OCI-LY1 (cell line): ENCODE measurements around the gene ZSWIM8.

Experiments
- EZH2 ChIP-seq: fragments of 200-600 bp; sonication (generic), shearing (Covaris generic); IDR thresholded peaks from 2 replicates; pipeline ENCODE4 v1.8.0; 2017; ENCODE audit warnings: borderline replicate concordance, mixed run types, mild to moderate bottlenecking, antibody characterized with exemption, low read length, moderate library complexity, mixed read lengths
- TF ChIP-seq, protein P1 (sequence below): fragments of 200-600 bp; sonication (generic), shearing (Covaris generic); IDR thresholded peaks from 2 replicates; pipeline ENCODE4 v1.5.1; 2017; ENCODE audit warnings: mild to moderate bottlenecking, antibody characterized with exemption, low read length, moderate library complexity, mixed read lengths

- TF ChIP-seq, protein P1, sequence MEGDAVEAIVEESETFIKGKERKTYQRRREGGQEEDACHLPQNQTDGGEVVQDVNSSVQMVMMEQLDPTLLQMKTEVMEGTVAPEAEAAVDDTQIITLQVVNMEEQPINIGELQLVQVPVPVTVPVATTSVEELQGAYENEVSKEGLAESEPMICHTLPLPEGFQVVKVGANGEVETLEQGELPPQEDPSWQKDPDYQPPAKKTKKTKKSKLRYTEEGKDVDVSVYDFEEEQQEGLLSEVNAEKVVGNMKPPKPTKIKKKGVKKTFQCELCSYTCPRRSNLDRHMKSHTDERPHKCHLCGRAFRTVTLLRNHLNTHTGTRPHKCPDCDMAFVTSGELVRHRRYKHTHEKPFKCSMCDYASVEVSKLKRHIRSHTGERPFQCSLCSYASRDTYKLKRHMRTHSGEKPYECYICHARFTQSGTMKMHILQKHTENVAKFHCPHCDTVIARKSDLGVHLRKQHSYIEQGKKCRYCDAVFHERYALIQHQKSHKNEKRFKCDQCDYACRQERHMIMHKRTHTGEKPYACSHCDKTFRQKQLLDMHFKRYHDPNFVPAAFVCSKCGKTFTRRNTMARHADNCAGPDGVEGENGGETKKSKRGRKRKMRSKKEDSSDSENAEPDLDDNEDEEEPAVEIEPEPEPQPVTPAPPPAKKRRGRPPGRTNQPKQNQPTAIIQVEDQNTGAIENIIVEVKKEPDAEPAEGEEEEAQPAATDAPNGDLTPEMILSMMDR, result no peak
- TF ChIP-seq EZH2, result no peak
Measured at GRCh38 chr10:73814276-73814895, 29.0 kb downstream of the ZSWIM8 start.
